Measurements from ENCODE around the gene ABCA4. TPM values are rescaled to one million over a fixed set of nuclear protein-coding genes. Genes with fewer than 3 reads are reported as not detected.

The ABCA4 gene
- total RNA-seq, 1 experiment from 2014 or later: 1.5 TPM

DNA sequence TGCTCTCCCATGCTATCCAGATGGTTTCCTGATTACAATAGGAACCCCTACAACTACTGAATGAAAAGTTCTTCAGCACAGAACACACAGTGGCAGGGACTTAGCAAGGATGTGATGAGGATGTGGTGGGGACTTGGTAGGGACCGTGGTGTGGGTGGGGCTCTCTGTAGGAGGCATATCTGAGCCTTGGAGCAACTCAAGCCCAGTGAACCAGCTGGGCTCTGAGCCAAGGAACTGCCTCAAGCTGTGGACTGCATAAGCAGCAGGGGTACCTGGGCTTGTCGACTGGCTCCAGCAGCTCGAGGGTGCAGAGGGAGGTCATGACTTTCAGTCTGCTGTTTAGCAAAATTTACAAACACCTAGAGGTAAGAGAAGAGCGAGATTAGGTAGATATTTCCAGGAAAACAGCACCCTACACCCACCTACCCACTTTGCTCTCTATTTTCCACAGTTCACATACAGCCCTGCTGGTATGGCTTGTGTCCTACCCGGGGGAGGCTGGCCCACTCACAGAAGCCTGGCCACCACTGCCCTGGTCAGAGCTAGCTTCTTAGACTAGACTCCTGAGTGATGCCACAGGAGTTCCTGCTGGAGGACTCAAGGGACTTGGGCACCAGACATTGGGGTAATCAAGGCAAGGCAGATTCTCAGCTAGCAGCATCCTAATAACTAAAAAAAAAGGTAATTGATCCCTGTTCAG is 125.0 kb downstream of the ABCA4 start:
- in situ Hi-C loops (cut with HindIII; ENCODE audit: low pct_unique_long_range_greater_than_20kb, low sequenced_read_pairs): no loop called here
- H3K36me3 ChIP-seq (ENCODE audit: control insufficient read depth, insufficient read depth, low read length): no peaks in the 10 kb centered on the region
- no peak overlapping the region for H3K27ac ChIP-seq (ENCODE audit: low read length)
- ChIA-PET CTCF (no interaction called here), POLR2A (interaction anchor here (0.5 kb wide), 1 partner anchor 301 kb away, joined by 3 read pairs; no protein-coding TSS in a partner anchor)
- no peak for TF ChIP-seq SIN3A (IDR thresholded peaks at IDR 0.05; ENCODE audit: borderline replicate concordance, insufficient read depth, low read depth, low read length)
- TF ChIP-seq REST (IDR thresholded peaks at IDR 0.05; ENCODE audit: insufficient read depth in 1 of 2, low read depth in 2 of 2, low read length in 1 of 2): no peak
- no peak for TF ChIP-seq TCF7L2 (IDR thresholded peaks at IDR 0.05; ENCODE audit: low read depth, low read length)
- TF ChIP-seq POLR2AphosphoS5 (IDR thresholded peaks at IDR 0.05; ENCODE audit: low read depth, low read length): no peak
- TF ChIP-seq CTCF (IDR thresholded peaks at IDR 0.05): no peak
- intact Hi-C loops (cut with micrococcal nuclease; ENCODE audit: unreplicated experiment): no loop called here
- DNase-seq (ENCODE audit: low read depth, low spot score): no peak
- no TSS peak for BruUV-seq (replicated peaks)
- ATAC-seq: no peak
- H3K27me3 ChIP-seq (ENCODE audit: control insufficient read depth, insufficient read depth, low read length): no peaks in the 10 kb centered on the region
- no peaks in the 10 kb centered on the region for H3K9me3 ChIP-seq (ENCODE audit: control insufficient read depth, insufficient read depth, low read depth, low read length)
- H3K4me1 ChIP-seq (ENCODE audit: control insufficient read depth, insufficient read depth, low read length): peaks cover 4% of the 10 kb centered on the region; the same call in 1 of the 2 replicates
- no peak overlapping the region for H3K4me3 ChIP-seq (ENCODE audit: low read depth in 2 of 2, low read length in 2 of 2)

DNA sequence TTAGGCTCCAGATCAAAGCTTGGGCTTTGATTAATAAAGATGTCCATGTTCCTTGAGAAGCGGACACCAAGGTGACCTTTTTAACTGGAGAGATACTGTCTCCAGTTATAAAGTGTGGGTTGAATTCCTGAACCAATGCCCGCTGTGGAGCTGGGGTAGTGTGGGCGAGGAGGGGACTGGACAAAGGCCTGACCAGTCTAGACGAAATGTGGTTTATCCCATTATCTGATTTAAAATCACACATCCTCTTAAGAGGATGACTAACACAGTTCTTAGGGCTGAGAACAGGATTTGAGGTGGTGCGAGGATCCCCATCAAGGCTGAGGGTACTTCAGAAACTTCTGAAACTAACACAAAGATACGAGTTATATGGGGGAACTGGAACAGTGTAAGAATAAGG is 127.2 kb downstream of the ABCA4 start:
- no TSS peak for BruUV-seq (replicated peaks)
- no peak for TF ChIP-seq REST (IDR thresholded peaks at IDR 0.05; ENCODE audit: insufficient read depth in 1 of 2, low read depth in 2 of 2, low read length in 1 of 2)
- no peak for TF ChIP-seq POLR2AphosphoS5 (IDR thresholded peaks at IDR 0.05; ENCODE audit: low read depth, low read length)
- no peak for TF ChIP-seq SIN3A (IDR thresholded peaks at IDR 0.05; ENCODE audit: borderline replicate concordance, insufficient read depth, low read depth, low read length)
- no peak for TF ChIP-seq CTCF (IDR thresholded peaks at IDR 0.05)
- TF ChIP-seq TCF7L2 (IDR thresholded peaks at IDR 0.05; ENCODE audit: low read depth, low read length): no peak

More for the DNA sequence above, 127.2 kb downstream of the ABCA4 start:
- Histone ChIP-seq H3K36me3 (ENCODE audit: control insufficient read depth, insufficient read depth, low read length) (no peaks in the 10 kb centered on the region), H3K4me3 (ENCODE audit: low read depth in 2 of 2, low read length in 2 of 2) (no peak overlapping the region), H3K4me1 (ENCODE audit: control insufficient read depth, insufficient read depth, low read length) (peaks cover 4% of the 10 kb centered on the region; the same call in 1 of the 2 replicates), H3K27me3 (ENCODE audit: control insufficient read depth, insufficient read depth, low read length) (no peaks in the 10 kb centered on the region), H3K9me3 (ENCODE audit: control insufficient read depth, insufficient read depth, low read depth, low read length) (no peaks in the 10 kb centered on the region), H3K27ac (ENCODE audit: low read length) (no peak overlapping the region)
- in situ Hi-C loops (cut with HindIII; ENCODE audit: low pct_unique_long_range_greater_than_20kb, low sequenced_read_pairs): no loop called here
- ATAC-seq (no peak), DNase-seq (ENCODE audit: low read depth, low spot score) (no peak)
- POLR2A ChIA-PET: no interaction called here
- intact Hi-C loops (cut with micrococcal nuclease; ENCODE audit: unreplicated experiment): no loop called here
- CTCF ChIA-PET: no interaction called here

Measured in Panc1 (cell line).